Measurements from ENCODE around the gene TPP2.
A peak's percentile ranks its signal among the peaks of the same experiment; 100 is the strongest.

TPP2 gene

GRCh38 chr13:102591988-102592781, 4.6 kb upstream of the TPP2 start:
- Histone ChIP-seq H3K36me3 (replicated peaks in 1 of 2; ENCODE audit: control insufficient read depth in 2 of 2, insufficient read depth in 2 of 2, low read length in 2 of 2) (no peaks in the 10 kb centered on the region), H2BK15ac (ENCODE audit: low read length) (no peak overlapping the region), H3K27ac (replicated peaks; ENCODE audit: low read length) (no peak overlapping the region), H3K23ac (ENCODE audit: low read depth, low read length, poor library complexity) (no peak overlapping the region), H3K9me3 (replicated peaks in 1 of 2; ENCODE audit: control insufficient read depth in 2 of 2, insufficient read depth in 1 of 2, low read depth in 1 of 2, low read length in 2 of 2) (no peaks in the 10 kb centered on the region), H2AFZ (ENCODE audit: low read length) (peak overlapping the region; percentile 85), H3K4ac (ENCODE audit: low read length) (no peak overlapping the region), H3K27me3 (ENCODE audit: control insufficient read depth in 3 of 3, insufficient read depth in 3 of 3, low read depth in 1 of 3, low read length in 3 of 3) (no peaks in the 10 kb centered on the region), H4K8ac (ENCODE audit: low read depth, low read length) (no peak overlapping the region), H3K79me1 (ENCODE audit: low read depth, low read length) (no peaks in the 10 kb centered on the region), H2BK12ac (ENCODE audit: low read length) (no peak overlapping the region), H3K4me3 (ENCODE audit: low read length in 2 of 2) (peak overlapping the region; percentile 49 to 83), H2AK5ac (ENCODE audit: low read depth, low read length) (no peak overlapping the region), H3K4me1 (ENCODE audit: control insufficient read depth in 2 of 2, insufficient read depth in 1 of 2, low read depth in 1 of 2, low read length in 2 of 2) (peaks cover 2 to 5% of the 10 kb centered on the region in 2 donors), H3K9ac (ENCODE audit: low read depth, low read length, poor library complexity) (peak overlapping the region; percentile 56), H3K4me2 (ENCODE audit: insufficient read depth, low read length, poor library complexity, severe bottlenecking) (peak overlapping the region; percentile 73), H4K91ac (ENCODE audit: low read depth, low read length, poor library complexity) (no peak overlapping the region), H3K14ac (ENCODE audit: low read length) (peak overlapping the region; percentile 32), H3K18ac (ENCODE audit: low read length) (peak overlapping the region; percentile 91), H2BK120ac (ENCODE audit: low read depth, low read length) (no peak overlapping the region), H2BK5ac (ENCODE audit: low read length) (no peak overlapping the region)
- no CpG with 5 or more reads among the region's 36 CpGs for WGBS, 2 donors (ENCODE audit: extremely low coverage in 2 of 2, insufficient read length in 2 of 2, insufficient replicate concordance in 1 of 2)
- DNase-seq (ENCODE audit: low spot score), result peak; percentile 74

GRCh38 chr13:102593466-102593865, 3.3 kb upstream of the TPP2 start:
- Histone ChIP-seq H3K27ac (replicated peaks; ENCODE audit: low read length) (no peak overlapping the region), H3K4me3 (ENCODE audit: low read length in 2 of 2) (no peak overlapping the region), H2BK12ac (ENCODE audit: low read length) (no peak overlapping the region), H3K79me1 (ENCODE audit: low read depth, low read length) (peaks cover 1% of the 10 kb centered on the region), H3K4me1 (ENCODE audit: control insufficient read depth in 2 of 2, insufficient read depth in 1 of 2, low read depth in 1 of 2, low read length in 2 of 2) (peaks cover 2 to 7% of the 10 kb centered on the region in 2 donors), H2AK5ac (ENCODE audit: low read depth, low read length) (no peak overlapping the region), H3K9ac (ENCODE audit: low read depth, low read length, poor library complexity) (no peak overlapping the region), H3K23ac (ENCODE audit: low read depth, low read length, poor library complexity) (no peak overlapping the region), H3K36me3 (replicated peaks in 1 of 2; ENCODE audit: control insufficient read depth in 2 of 2, insufficient read depth in 2 of 2, low read length in 2 of 2) (no peaks in the 10 kb centered on the region), H3K27me3 (ENCODE audit: control insufficient read depth in 3 of 3, insufficient read depth in 3 of 3, low read depth in 1 of 3, low read length in 3 of 3) (no peaks in the 10 kb centered on the region), H4K91ac (ENCODE audit: low read depth, low read length, poor library complexity) (no peak overlapping the region), H3K14ac (ENCODE audit: low read length) (no peak overlapping the region), H3K4me2 (ENCODE audit: insufficient read depth, low read length, poor library complexity, severe bottlenecking) (no peak overlapping the region), H2BK15ac (ENCODE audit: low read length) (no peak overlapping the region), H3K18ac (ENCODE audit: low read length) (no peak overlapping the region), H2BK120ac (ENCODE audit: low read depth, low read length) (no peak overlapping the region), H3K9me3 (replicated peaks in 1 of 2; ENCODE audit: control insufficient read depth in 2 of 2, insufficient read depth in 1 of 2, low read depth in 1 of 2, low read length in 2 of 2) (no peaks in the 10 kb centered on the region), H2BK5ac (ENCODE audit: low read length) (no peak overlapping the region), H2AFZ (ENCODE audit: low read length) (no peak overlapping the region), H3K4ac (ENCODE audit: low read length) (no peak overlapping the region), H4K8ac (ENCODE audit: low read depth, low read length) (no peak overlapping the region)
- DNase-seq (ENCODE audit: low spot score), result no peak
- WGBS, 2 donors (ENCODE audit: extremely low coverage in 2 of 2, insufficient read length in 2 of 2, insufficient replicate concordance in 1 of 2), result no CpG with 5 or more reads among the region's 3 CpGs

GRCh38 chr13:102597029-102597961, 509 bp downstream of the TPP2 start:
- Histone ChIP-seq H3K4me3 (ENCODE audit: low read length in 2 of 2) (peak overlapping the region; percentile 61 to 97), H2AFZ (ENCODE audit: low read length) (peak overlapping the region; percentile 86), H2BK5ac (ENCODE audit: low read length) (peak overlapping the region; percentile 89), H3K27ac (replicated peaks; ENCODE audit: low read length) (no peak overlapping the region), H2AK5ac (ENCODE audit: low read depth, low read length) (peak overlapping the region; percentile 31), H3K14ac (ENCODE audit: low read length) (peak overlapping the region; percentile 73), H2BK12ac (ENCODE audit: low read length) (no peak overlapping the region), H3K79me1 (ENCODE audit: low read depth, low read length) (peaks cover 1% of the 10 kb centered on the region), H2BK15ac (ENCODE audit: low read length) (no peak overlapping the region), H2BK120ac (ENCODE audit: low read depth, low read length) (no peak overlapping the region), H3K18ac (ENCODE audit: low read length) (peak overlapping the region; percentile 85), H3K9me3 (replicated peaks in 1 of 2; ENCODE audit: control insufficient read depth in 2 of 2, insufficient read depth in 1 of 2, low read depth in 1 of 2, low read length in 2 of 2) (no peaks in the 10 kb centered on the region), H3K36me3 (replicated peaks in 1 of 2; ENCODE audit: control insufficient read depth in 2 of 2, insufficient read depth in 2 of 2, low read length in 2 of 2) (peaks cover 0 to 13% of the 10 kb centered on the region in 2 donors), H3K23ac (ENCODE audit: low read depth, low read length, poor library complexity) (peak overlapping the region; percentile 94), H3K4me1 (ENCODE audit: control insufficient read depth in 2 of 2, insufficient read depth in 1 of 2, low read depth in 1 of 2, low read length in 2 of 2) (peaks cover 7 to 14% of the 10 kb centered on the region in 2 donors), H3K4me2 (ENCODE audit: insufficient read depth, low read length, poor library complexity, severe bottlenecking) (peak overlapping the region; percentile 71), H3K27me3 (ENCODE audit: control insufficient read depth in 3 of 3, insufficient read depth in 3 of 3, low read depth in 1 of 3, low read length in 3 of 3) (no peaks in the 10 kb centered on the region), H4K91ac (ENCODE audit: low read depth, low read length, poor library complexity) (no peak overlapping the region), H3K9ac (ENCODE audit: low read depth, low read length, poor library complexity) (peak overlapping the region; percentile 90), H3K4ac (ENCODE audit: low read length) (no peak overlapping the region), H4K8ac (ENCODE audit: low read depth, low read length) (no peak overlapping the region)
- peak; percentile 9 for DNase-seq (ENCODE audit: low spot score)
- no CpG with 5 or more reads among the region's 67 CpGs for WGBS, 2 donors (ENCODE audit: extremely low coverage in 2 of 2, insufficient read length in 2 of 2, insufficient replicate concordance in 1 of 2)

GRCh38 chr13:102598061-102598460, 1.3 kb downstream of the TPP2 start:
- Histone ChIP-seq H3K27me3 (ENCODE audit: control insufficient read depth in 3 of 3, insufficient read depth in 3 of 3, low read depth in 1 of 3, low read length in 3 of 3) (no peaks in the 10 kb centered on the region), H4K8ac (ENCODE audit: low read depth, low read length) (no peak overlapping the region), H3K36me3 (replicated peaks in 1 of 2; ENCODE audit: control insufficient read depth in 2 of 2, insufficient read depth in 2 of 2, low read length in 2 of 2) (peaks cover 0 to 14% of the 10 kb centered on the region in 2 donors), H3K9ac (ENCODE audit: low read depth, low read length, poor library complexity) (no peak overlapping the region), H3K4me3 (ENCODE audit: low read length in 2 of 2) (peak overlapping the region; percentile 61 to 70), H3K79me1 (ENCODE audit: low read depth, low read length) (peaks cover 1% of the 10 kb centered on the region), H3K27ac (replicated peaks; ENCODE audit: low read length) (no peak overlapping the region), H2BK12ac (ENCODE audit: low read length) (no peak overlapping the region), H3K14ac (ENCODE audit: low read length) (no peak overlapping the region), H4K91ac (ENCODE audit: low read depth, low read length, poor library complexity) (no peak overlapping the region), H3K4ac (ENCODE audit: low read length) (no peak overlapping the region), H3K18ac (ENCODE audit: low read length) (no peak overlapping the region), H2AK5ac (ENCODE audit: low read depth, low read length) (no peak overlapping the region), H2BK5ac (ENCODE audit: low read length) (no peak overlapping the region), H2AFZ (ENCODE audit: low read length) (no peak overlapping the region), H2BK120ac (ENCODE audit: low read depth, low read length) (no peak overlapping the region), H3K4me2 (ENCODE audit: insufficient read depth, low read length, poor library complexity, severe bottlenecking) (peak overlapping the region; percentile 45), H3K23ac (ENCODE audit: low read depth, low read length, poor library complexity) (no peak overlapping the region), H2BK15ac (ENCODE audit: low read length) (no peak overlapping the region), H3K4me1 (ENCODE audit: control insufficient read depth in 2 of 2, insufficient read depth in 1 of 2, low read depth in 1 of 2, low read length in 2 of 2) (peaks cover 5 to 14% of the 10 kb centered on the region in 2 donors), H3K9me3 (replicated peaks in 1 of 2; ENCODE audit: control insufficient read depth in 2 of 2, insufficient read depth in 1 of 2, low read depth in 1 of 2, low read length in 2 of 2) (no peaks in the 10 kb centered on the region)
- no CpG with 5 or more reads among the region's 6 CpGs for WGBS, 2 donors (ENCODE audit: extremely low coverage in 2 of 2, insufficient read length in 2 of 2, insufficient replicate concordance in 1 of 2)
- no peak for DNase-seq (ENCODE audit: low spot score)

Measured in neuronal stem cell (in vitro differentiated cells).